Memory B cell (primary cell): ENCODE measurements around the gene MPZL2.
A peak's percentile ranks its signal among the peaks of the same experiment; 100 is the strongest.

Experiments used
- ATAC-seq: fragments of 150-1000 bp; cut with Tn5 transposase; 2 replicates; pipeline ENCODE4 v1.10.0; 2021; ENCODE audit warnings: low read depth, mild to moderate bottlenecking, moderate library complexity
- DNase-seq, 2 donors: peaks; one replicate each; pipeline ENCODE4 v3.0.0; 2022; ENCODE audit warnings: low spot score in 2 of 2
- H3K27ac Mint-ChIP-seq: one replicate; pipeline ENCODE4 v1.8.0; 2022; ENCODE audit warnings: mild to moderate bottlenecking, moderate library complexity, mixed read lengths
- H3K27me3 Mint-ChIP-seq: one replicate; pipeline ENCODE4 v1.8.0; 2022; ENCODE audit warnings: mixed read lengths
- H3K36me3 Mint-ChIP-seq: one replicate; pipeline ENCODE4 v1.8.0; 2022; ENCODE audit warnings: mild to moderate bottlenecking, mixed read lengths
- H3K4me1 Mint-ChIP-seq: one replicate; pipeline ENCODE4 v1.8.0; 2022; ENCODE audit warnings: mixed read lengths
- H3K4me3 Mint-ChIP-seq: one replicate; pipeline ENCODE4 v1.8.0; 2022; ENCODE audit warnings: mild to moderate bottlenecking, moderate library complexity, mixed read lengths
- H3K9me3 Mint-ChIP-seq: one replicate; pipeline ENCODE4 v1.8.0; 2022; ENCODE audit warnings: mixed read lengths

The MPZL2 gene

DNA sequence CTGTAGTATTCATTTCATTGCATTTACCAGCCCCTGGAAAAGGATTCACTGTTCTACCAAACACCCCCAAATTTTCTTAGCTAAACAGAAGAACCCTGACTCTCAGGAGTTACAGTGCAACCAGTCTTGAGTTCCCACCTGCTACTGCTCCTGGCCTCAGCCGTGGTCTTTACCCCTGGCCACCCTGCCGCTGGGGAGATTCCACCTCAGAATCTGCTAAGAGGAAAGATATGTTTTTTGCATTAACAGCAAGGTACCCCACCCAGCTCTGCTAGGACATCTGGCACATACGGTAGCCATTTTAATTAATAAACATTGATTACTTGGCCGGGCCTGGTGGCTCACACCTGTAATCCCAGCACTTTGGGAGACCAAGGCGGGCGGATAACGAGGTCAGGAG, 48.3 kb downstream of the MPZL2 start:
- Mint-ChIP-seq H3K4me3 (no peak overlapping the region), H3K36me3 (no peaks in the 10 kb centered on the region), H3K27me3 (peaks cover 25% of the 10 kb centered on the region), H3K9me3 (no peaks in the 10 kb centered on the region), H3K27ac (no peak overlapping the region), H3K4me1 (peaks cover 34% of the 10 kb centered on the region)
- ATAC-seq (no peak), DNase-seq (no peak)

DNA sequence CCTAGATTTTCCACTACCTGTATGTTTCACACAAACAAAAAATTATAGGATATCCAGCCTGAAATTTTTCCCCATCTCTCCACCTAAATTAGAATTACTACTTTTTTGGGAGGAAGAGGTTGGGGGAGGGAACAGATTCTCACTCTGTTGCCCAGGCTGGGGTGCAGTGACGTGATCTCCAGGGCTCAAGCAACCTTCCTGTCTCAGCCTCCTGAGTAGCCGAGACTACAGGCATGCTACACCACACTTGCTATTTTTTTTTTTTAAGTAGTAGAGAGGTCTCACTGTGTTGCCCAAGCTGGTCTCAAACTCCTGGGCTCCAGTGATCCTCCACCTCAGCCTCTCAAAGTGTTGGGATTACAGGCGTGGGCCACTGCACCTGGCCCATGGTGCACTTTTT, 48.8 kb downstream of the MPZL2 start:
- Mint-ChIP-seq H3K9me3 (no peaks in the 10 kb centered on the region), H3K27me3 (peaks cover 25% of the 10 kb centered on the region), H3K36me3 (no peaks in the 10 kb centered on the region), H3K4me3 (no peak overlapping the region), H3K4me1 (peaks cover 34% of the 10 kb centered on the region), H3K27ac (no peak overlapping the region)
- ATAC-seq (no peak), DNase-seq (no peak)

DNA sequence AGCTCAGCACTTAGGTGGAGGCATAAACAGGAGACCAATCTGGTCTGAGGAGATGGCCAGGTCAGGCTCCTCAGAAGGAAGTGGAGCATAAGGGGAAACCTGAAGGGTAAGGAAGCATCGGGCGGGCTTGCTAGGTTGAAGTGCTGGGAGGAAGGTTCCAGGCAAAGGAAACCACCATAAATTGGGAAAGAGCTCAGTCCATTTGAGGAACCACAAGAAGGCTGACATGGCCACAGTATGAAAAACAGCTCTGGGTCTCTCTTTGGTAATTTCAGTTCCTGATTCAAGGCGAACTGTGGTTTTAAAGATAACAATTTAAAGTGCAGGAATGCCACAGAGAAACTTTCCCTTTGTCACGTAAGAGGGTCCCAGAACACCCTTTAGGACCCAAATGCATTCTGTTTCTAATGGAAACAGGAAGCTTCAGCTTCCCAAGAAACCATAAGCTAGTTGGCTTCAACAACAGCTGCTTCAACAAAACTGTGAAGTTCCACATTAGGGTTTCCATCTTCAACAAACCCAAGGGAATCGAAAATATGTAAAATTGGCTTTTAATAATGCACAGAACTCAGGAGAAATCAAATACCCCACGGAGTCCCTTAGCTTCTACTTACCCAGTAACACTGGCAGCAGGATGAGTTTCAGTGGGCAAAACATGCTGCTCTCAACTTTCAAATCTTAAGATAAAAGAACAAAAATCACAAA, 49.7 kb downstream of the MPZL2 start:
- Mint-ChIP-seq H3K27me3 (peaks cover 20% of the 10 kb centered on the region), H3K27ac (no peak overlapping the region), H3K36me3 (no peaks in the 10 kb centered on the region), H3K4me1 (peaks cover 34% of the 10 kb centered on the region), H3K4me3 (peak overlapping the region; percentile 49), H3K9me3 (no peaks in the 10 kb centered on the region)
- ATAC-seq, result peak; percentile 91
- DNase-seq, result peak in 1 of 2 donors; percentile 28

DNA sequence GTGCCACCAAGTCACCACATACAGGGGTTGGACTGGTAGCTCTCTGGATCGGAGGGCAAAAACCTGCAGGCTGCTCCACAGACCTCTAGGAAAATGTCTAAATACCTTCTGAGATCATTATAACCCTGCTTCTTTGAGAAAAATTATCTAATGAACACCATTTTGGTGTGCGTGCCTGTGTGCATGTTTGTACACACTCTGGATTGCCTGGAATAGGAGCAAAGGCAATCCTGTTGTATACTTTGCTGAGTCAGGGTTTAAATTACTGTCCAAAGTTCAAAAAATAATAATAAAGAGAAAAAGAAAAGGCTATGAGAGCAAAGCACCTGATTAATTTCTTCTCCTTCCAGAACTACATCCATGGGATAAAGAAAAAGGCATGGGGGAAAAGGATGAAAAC, 50.3 kb downstream of the MPZL2 start:
- Mint-ChIP-seq H3K9me3 (no peaks in the 10 kb centered on the region), H3K36me3 (no peaks in the 10 kb centered on the region), H3K27me3 (peaks cover 16% of the 10 kb centered on the region), H3K27ac (no peak overlapping the region), H3K4me3 (peak overlapping the region; percentile 49), H3K4me1 (peaks cover 34% of the 10 kb centered on the region)
- DNase-seq, result no peak
- ATAC-seq, result no peak

DNA sequence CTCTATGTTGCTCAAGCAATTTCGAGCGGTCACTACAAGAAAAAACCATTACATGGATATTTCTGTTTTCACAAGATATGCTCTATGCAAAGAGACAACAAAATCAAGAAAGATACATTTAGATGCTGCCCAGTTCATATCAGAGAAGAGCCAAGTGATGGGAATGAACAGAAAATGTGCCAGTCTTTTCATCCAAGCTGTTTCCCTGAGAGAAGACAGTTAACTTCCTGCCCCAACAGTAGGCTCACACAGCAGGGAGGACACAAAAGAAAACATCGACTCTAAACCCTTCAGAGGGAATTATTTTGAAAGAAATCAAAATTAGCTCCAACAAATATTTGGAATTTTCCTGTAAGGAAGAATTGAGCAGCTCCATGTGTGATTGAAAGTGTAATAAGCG, 50.9 kb downstream of the MPZL2 start:
- no peak overlapping the region for H3K4me3 Mint-ChIP-seq
- H3K27me3 Mint-ChIP-seq, result peaks cover 13% of the 10 kb centered on the region
- no peaks in the 10 kb centered on the region for H3K36me3 Mint-ChIP-seq
- peaks cover 34% of the 10 kb centered on the region for H3K4me1 Mint-ChIP-seq
- DNase-seq (no peak), ATAC-seq (no peak)
- H3K27ac Mint-ChIP-seq, result no peak overlapping the region
- no peaks in the 10 kb centered on the region for H3K9me3 Mint-ChIP-seq

DNA sequence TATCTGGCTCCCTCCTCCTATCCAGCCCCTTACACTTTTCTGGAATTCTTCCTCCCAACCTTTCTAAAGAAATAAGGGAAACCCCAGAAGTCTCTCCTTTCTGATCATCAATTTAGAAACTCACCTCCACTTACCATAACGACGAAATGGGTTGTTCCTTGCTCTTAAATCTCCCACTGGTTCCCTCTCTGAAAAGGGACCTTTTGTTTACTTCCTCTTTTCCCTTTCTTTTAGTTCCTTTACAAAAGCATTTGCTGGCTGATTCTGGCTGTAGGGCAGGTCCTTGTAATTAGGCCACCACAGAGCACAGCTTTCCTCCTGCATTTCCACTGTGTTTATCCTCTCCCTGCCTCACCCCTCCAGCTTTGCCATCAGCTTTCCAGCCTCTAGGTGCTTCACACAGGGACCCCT, 51.3 kb downstream of the MPZL2 start:
- H3K4me3 Mint-ChIP-seq, result no peak overlapping the region
- peaks cover 34% of the 10 kb centered on the region for H3K4me1 Mint-ChIP-seq
- H3K9me3 Mint-ChIP-seq, result no peaks in the 10 kb centered on the region
- H3K36me3 Mint-ChIP-seq, result no peaks in the 10 kb centered on the region
- H3K27me3 Mint-ChIP-seq, result peaks cover 14% of the 10 kb centered on the region
- no peak for ATAC-seq
- no peak for DNase-seq
- no peak overlapping the region for H3K27ac Mint-ChIP-seq

DNA sequence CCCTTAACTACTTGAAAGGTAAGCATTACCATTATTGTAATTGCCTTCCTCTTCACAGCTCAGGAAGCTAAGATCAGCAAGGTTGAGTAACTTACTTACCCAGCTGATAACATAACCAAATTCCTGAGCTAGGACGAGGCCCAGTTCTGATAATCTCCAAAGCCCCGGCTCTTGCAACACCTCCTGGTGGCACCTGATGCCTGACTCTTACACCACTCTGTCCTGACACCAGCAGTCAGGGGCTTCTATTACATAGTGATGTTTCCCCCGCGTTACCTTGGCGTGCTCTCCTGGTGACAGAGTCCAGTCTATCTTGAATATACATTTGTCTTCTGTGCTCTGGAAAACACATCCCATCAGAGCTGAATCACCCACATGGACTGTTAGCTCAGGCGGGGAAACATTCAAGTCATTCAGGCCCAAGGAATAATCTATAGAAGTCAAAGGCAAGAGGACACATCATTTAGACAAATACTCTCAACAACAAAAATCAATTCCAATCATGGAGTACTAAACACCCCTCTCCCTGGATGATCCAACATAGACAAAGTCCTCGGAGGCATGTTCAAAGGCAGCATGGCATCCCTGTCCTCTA, 51.9 kb downstream of the MPZL2 start:
- Mint-ChIP-seq H3K36me3 (no peaks in the 10 kb centered on the region), H3K9me3 (no peaks in the 10 kb centered on the region), H3K4me1 (peaks cover 34% of the 10 kb centered on the region), H3K27me3 (peaks cover 14% of the 10 kb centered on the region), H3K27ac (no peak overlapping the region), H3K4me3 (no peak overlapping the region)
- no peak for ATAC-seq
- no peak for DNase-seq

DNA sequence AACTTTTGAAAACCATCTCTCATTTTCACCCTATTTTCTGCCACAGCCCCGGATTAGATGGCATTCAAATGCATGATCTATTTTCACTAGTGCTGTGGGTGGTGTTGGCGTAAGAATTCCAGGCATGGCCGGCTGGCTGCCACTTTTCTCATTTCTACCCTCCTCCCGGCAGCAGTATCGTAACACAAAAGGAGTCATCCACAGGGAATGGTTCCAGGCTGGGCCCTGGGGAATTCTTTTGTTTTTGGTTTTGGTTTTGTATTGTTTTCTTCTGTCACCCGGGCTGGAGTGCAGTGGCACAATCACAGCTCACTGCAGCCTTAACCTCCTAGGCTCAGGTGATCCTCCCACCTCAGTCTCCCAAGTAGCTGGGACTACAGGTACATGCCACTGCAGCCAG, 53.1 kb downstream of the MPZL2 start:
- no peaks in the 10 kb centered on the region for H3K36me3 Mint-ChIP-seq
- H3K27me3 Mint-ChIP-seq, result peaks cover 14% of the 10 kb centered on the region
- no peak overlapping the region for H3K27ac Mint-ChIP-seq

DNA sequence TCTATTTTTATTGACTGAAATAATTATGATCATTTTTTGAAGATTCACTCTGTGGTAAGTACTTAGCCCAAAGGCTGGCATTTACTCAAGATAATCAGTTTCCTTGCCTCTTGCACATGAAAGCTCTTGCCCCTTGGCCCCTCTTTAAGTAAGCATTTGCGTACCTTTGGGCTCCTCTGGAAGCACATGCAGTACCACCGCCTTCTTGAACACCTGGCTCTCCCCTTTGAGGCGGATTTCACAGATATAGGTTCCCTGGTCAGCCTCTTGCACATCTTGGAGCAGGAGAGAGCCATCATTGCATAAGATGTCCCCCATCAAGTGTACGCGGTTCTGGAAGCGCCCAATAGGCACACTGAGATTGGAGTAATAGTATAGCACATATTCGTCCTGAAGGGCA, 53.8 kb downstream of the MPZL2 start:
- H3K36me3 Mint-ChIP-seq, result no peaks in the 10 kb centered on the region
- H3K9me3 Mint-ChIP-seq, result no peaks in the 10 kb centered on the region
- no peak overlapping the region for H3K27ac Mint-ChIP-seq
- ATAC-seq (no peak), DNase-seq (no peak)
- no peak overlapping the region for H3K4me3 Mint-ChIP-seq
- H3K27me3 Mint-ChIP-seq, result peaks cover 16% of the 10 kb centered on the region
- H3K4me1 Mint-ChIP-seq, result peaks cover 31% of the 10 kb centered on the region

More for the DNA sequence above, 53.1 kb downstream of the MPZL2 start:
- no peak for DNase-seq
- no peak overlapping the region for H3K4me3 Mint-ChIP-seq
- peaks cover 33% of the 10 kb centered on the region for H3K4me1 Mint-ChIP-seq
- ATAC-seq, result no peak
- no peaks in the 10 kb centered on the region for H3K9me3 Mint-ChIP-seq

DNA sequence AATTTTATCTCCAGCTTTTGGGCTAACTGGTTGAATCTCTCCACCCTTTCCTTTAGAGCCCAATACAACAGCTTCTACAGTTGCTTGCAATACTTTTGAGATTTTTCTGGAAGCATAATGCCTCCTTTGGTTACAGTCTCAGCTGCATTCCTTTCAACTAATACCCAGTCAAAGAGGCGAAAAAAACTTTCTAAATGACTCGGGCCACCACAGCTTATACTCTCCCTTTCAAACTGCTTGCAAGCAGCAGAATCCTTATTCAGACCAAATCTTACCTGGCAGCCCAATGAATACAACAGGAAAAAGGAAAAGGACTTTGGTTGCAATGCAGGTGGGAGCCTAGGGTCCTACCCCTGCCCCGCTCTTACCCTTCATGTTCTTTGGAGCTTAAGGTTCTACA, 55.1 kb downstream of the MPZL2 start:
- Mint-ChIP-seq H3K27ac (no peak overlapping the region), H3K9me3 (no peaks in the 10 kb centered on the region), H3K27me3 (peaks cover 16% of the 10 kb centered on the region), H3K4me3 (no peak overlapping the region), H3K36me3 (no peaks in the 10 kb centered on the region), H3K4me1 (peaks cover 21% of the 10 kb centered on the region)
- ATAC-seq (no peak), DNase-seq (no peak)

DNA sequence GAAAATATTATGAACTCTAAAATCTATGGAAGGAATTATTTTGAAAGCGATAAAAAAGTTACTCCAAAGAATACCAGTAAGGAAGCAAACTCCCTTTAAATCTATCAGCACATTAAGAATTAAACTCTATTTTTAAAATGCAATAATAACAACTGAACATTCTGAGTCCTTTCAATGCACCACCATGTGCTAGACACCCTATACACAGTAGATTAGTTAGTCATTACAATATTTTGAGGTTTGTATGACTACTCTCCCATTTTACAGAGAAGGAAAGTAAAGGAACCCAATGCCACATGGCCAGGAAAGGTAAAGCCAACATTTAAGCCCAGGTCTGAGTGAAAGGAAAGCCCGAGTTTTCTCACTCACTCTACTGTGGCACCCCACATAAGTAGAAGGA, 57.0 kb downstream of the MPZL2 start:
- H3K4me3 Mint-ChIP-seq, result no peak overlapping the region
- peaks cover 11% of the 10 kb centered on the region for H3K27me3 Mint-ChIP-seq
- no peak overlapping the region for H3K27ac Mint-ChIP-seq
- DNase-seq, result no peak
- H3K9me3 Mint-ChIP-seq, result no peaks in the 10 kb centered on the region
- H3K36me3 Mint-ChIP-seq, result no peaks in the 10 kb centered on the region
- no peak for ATAC-seq
- H3K4me1 Mint-ChIP-seq, result peaks cover 10% of the 10 kb centered on the region

DNA sequence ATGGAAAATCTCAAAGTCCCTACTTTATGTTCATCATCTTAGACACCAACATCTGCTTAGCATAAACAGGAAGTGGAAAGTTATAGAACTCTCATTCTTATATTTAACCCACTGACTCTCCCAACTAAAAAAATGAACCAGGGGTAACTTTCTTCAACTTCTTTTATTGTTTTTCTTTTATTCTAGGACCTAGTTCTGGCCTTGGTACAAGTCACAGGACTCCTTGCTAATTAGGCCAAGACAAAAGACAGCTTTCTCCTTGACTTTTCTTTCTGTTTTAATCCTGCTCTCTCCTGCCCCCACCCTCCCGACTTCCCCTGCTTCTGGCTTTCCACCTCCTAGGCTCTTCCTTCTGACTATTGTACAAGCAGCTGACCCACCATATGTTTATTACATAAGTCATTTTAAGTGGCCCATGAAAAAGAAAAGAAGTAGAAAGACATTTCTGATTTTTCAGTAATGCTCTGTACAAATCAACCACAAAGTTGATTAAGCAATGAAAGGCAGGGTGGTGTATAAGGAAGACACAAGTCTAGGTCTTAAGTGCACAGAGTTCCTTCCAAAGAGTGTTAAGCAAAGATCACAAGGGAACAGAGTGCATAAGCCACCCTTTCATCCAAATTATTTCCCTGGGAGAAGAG, 57.6 kb downstream of the MPZL2 start:
- Mint-ChIP-seq H3K9me3 (no peaks in the 10 kb centered on the region), H3K4me3 (no peak overlapping the region), H3K27me3 (peaks cover 11% of the 10 kb centered on the region), H3K4me1 (peaks cover 6% of the 10 kb centered on the region), H3K27ac (no peak overlapping the region), H3K36me3 (no peaks in the 10 kb centered on the region)
- no peak for DNase-seq
- ATAC-seq, result no peak

DNA sequence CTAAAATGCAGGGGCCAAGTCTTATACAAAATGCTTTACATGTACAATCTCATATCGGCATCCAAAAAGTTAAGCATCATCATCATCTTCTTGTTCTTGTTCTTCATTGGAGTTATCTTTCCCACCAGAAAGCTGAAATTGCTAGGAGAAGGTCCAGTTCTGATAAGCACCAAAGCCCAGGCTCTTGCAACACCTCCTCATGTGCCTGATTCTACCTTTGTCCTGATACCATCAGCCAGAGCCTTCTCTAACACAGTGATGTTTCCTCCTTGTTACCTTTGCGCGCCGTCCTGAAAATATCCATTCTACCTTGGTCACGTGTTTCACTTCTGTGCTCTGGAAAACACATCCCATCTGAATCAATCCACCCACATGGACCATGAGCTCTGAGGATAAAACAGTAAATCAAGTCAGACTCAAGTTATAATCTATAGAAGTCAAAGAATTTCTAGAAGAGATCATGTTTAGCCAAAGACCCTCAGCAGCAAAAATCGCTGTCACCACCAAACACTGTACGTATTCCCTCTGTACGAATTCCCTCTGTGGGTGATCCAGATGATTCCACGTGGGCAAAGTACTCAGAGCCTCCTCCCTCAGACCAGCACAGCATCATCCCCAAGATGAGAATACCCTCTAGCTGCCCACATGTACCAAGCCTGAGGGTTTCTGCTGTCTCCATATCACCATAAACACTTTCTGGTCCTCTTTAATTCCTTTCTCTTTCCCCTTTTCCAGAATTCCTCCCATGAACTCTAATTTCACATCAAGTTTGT, 58.3 kb downstream of the MPZL2 start:
- H3K9me3 Mint-ChIP-seq, result no peaks in the 10 kb centered on the region
- no peak overlapping the region for H3K4me3 Mint-ChIP-seq

More for the DNA sequence above, 58.3 kb downstream of the MPZL2 start:
- Mint-ChIP-seq H3K36me3 (no peaks in the 10 kb centered on the region), H3K4me1 (peaks cover 6% of the 10 kb centered on the region), H3K27me3 (peaks cover 11% of the 10 kb centered on the region), H3K27ac (no peak overlapping the region)
- DNase-seq (no peak), ATAC-seq (no peak)
